DND-41 (cell line): Measurements from ENCODE around the gene PRKAR1B.
"Not testable (repeated sequence)": the region's sequence is repeated elsewhere in the genome, so short reads cannot be mapped to it uniquely, and the experiment has no call there.

Experiments
- ATAC-seq: fragments of 200-7000 bp; cut with Tn5 transposase; 3 replicates; pipeline ENCODE4 v1.9.1; 2021; ENCODE audit warnings: low read depth; ENCODE audit not compliant: insufficient read depth
- DNase-seq: peaks from one replicate; pipeline ENCODE4 v3.0.0-alpha.2; 2020
- H2AFZ ChIP-seq: 2 replicates; pipeline ENCODE4 v1.6.0; 2012; ENCODE audit warnings: low read depth, low read length
- H3K27ac ChIP-seq: 2 replicates; pipeline ENCODE4 v1.5.1; 2012; ENCODE audit warnings: low read length, inconsistent platforms
- H3K27me3 ChIP-seq: fragments of 200-600 bp; sonication (generic); 2 replicates; pipeline ENCODE4 v1.6.0; 2012; ENCODE audit warnings: low read length, mild to moderate bottlenecking, inconsistent platforms; ENCODE audit not compliant: insufficient read depth, poor library complexity
- H3K36me3 ChIP-seq: 2 replicates; pipeline ENCODE4 v1.5.1; 2012; ENCODE audit warnings: low read length, inconsistent platforms; ENCODE audit not compliant: insufficient read depth
- H3K4me1 ChIP-seq: 2 replicates; pipeline ENCODE4 v1.5.1; 2012; ENCODE audit warnings: mild to moderate bottlenecking, low read length; ENCODE audit not compliant: insufficient read depth
- H3K4me2 ChIP-seq: 2 replicates; pipeline ENCODE4 v1.6.0; 2012; ENCODE audit warnings: mild to moderate bottlenecking, moderate library complexity, low read length, inconsistent platforms; ENCODE audit not compliant: insufficient read depth
- H3K4me3 ChIP-seq, 2 experiments: fragments of 200-600 bp in 1 of 2; shearing (Covaris generic) in 1 of 2; 2 replicates each; pipeline ENCODE4 v1.5.1; 2012 to 2016; ENCODE audit warnings: inconsistent platforms in 2 of 2, low read length in 2 of 2, mild to moderate bottlenecking in 2 of 2, low read depth in 1 of 2, moderate library complexity in 1 of 2
- H3K79me2 ChIP-seq: 2 replicates; pipeline ENCODE4 v1.6.0; 2012; ENCODE audit warnings: low read length, inconsistent platforms; ENCODE audit not compliant: insufficient read depth
- H3K9ac ChIP-seq: 2 replicates; pipeline ENCODE4 v1.6.0; 2012; ENCODE audit warnings: low read depth, mild to moderate bottlenecking, inconsistent platforms, low read length, moderate library complexity
- H3K9me3 ChIP-seq: 2 replicates; pipeline ENCODE4 v1.5.1; 2012; ENCODE audit warnings: low read length, moderate library complexity, mild to moderate bottlenecking, inconsistent platforms; ENCODE audit not compliant: insufficient read depth, severe bottlenecking
- H4K20me1 ChIP-seq: 2 replicates; pipeline ENCODE4 v1.6.0; 2012; ENCODE audit warnings: low read length; ENCODE audit not compliant: insufficient read depth
- CTCF ChIP-seq: IDR thresholded peaks from 2 replicates; pipeline ENCODE4 v1.5.1; 2012; ENCODE audit warnings: borderline replicate concordance, low read length, moderate library complexity, mild to moderate bottlenecking; ENCODE audit not compliant: poor library complexity, severe bottlenecking; ENCODE audit errors: extremely low read depth
- EZH2 ChIP-seq: IDR thresholded peaks from 3 replicates; pipeline ENCODE4 v1.6.1; 2012; ENCODE audit warnings: borderline replicate concordance, low read depth, mild to moderate bottlenecking, moderate library complexity, low read length, inconsistent platforms; ENCODE audit not compliant: severe bottlenecking

The PRKAR1B gene

GRCh38 chr7:638256-639011, 88.6 kb downstream of the PRKAR1B start:
- ATAC-seq = no peak
- no peaks in the 10 kb centered on the region for H3K9me3 ChIP-seq
- peaks cover 7% of the 10 kb centered on the region for H3K4me1 ChIP-seq
- H4K20me1 ChIP-seq = no peaks in the 10 kb centered on the region
- no peaks in the 10 kb centered on the region for H3K27me3 ChIP-seq
- H3K4me3 ChIP-seq = no peak overlapping the region
- DNase-seq = no peak
- no peak overlapping the region for H3K4me2 ChIP-seq
- H3K27ac ChIP-seq = no peak overlapping the region
- H3K9ac ChIP-seq = no peak overlapping the region
- H3K79me2 ChIP-seq = no peaks in the 10 kb centered on the region
- no peak for TF ChIP-seq CTCF
- no peak for TF ChIP-seq EZH2
- H3K36me3 ChIP-seq = no peaks in the 10 kb centered on the region
- H2AFZ ChIP-seq = no peak overlapping the region

- Histone ChIP-seq H3K36me3 (no peaks in the 10 kb centered on the region), H4K20me1 (no peaks in the 10 kb centered on the region), H3K79me2 (no peaks in the 10 kb centered on the region), H3K27me3 (no peaks in the 10 kb centered on the region), H3K4me3 (no peak overlapping the region), H2AFZ (no peak overlapping the region), H3K4me2 (no peak overlapping the region), H3K9me3 (no peaks in the 10 kb centered on the region), H3K27ac (no peak overlapping the region), H3K4me1 (peaks cover 7% of the 10 kb centered on the region), H3K9ac (no peak overlapping the region)
- no peak for ATAC-seq
- no peak for TF ChIP-seq EZH2
- no peak for TF ChIP-seq CTCF
- DNase-seq = no peak
Measured at GRCh38 chr7:637826-638225, 89.3 kb downstream of the PRKAR1B start.

GRCh38 chr7:636396-636795, 90.7 kb downstream of the PRKAR1B start:
- H3K4me1 ChIP-seq = peaks cover 7% of the 10 kb centered on the region
- H3K79me2 ChIP-seq = no peaks in the 10 kb centered on the region
- no peak for TF ChIP-seq EZH2
- TF ChIP-seq CTCF = peak; percentile 64
- H3K9me3 ChIP-seq = no peaks in the 10 kb centered on the region
- DNase-seq (no peak), ATAC-seq (peak; percentile 55)
- H3K9ac ChIP-seq = no peak overlapping the region
- H3K4me3 ChIP-seq = no peak overlapping the region
- H3K36me3 ChIP-seq = no peaks in the 10 kb centered on the region
- H3K27ac ChIP-seq = peak overlapping the region; percentile 47; the same call in 1 of the 2 replicates
- no peak overlapping the region for H3K4me2 ChIP-seq
- H4K20me1 ChIP-seq = no peaks in the 10 kb centered on the region
- H2AFZ ChIP-seq = no peak overlapping the region
- H3K27me3 ChIP-seq = no peaks in the 10 kb centered on the region

- H3K36me3 ChIP-seq, H3K4me2 ChIP-seq, H3K9ac ChIP-seq, H3K79me2 ChIP-seq, H3K9me3 ChIP-seq, ATAC-seq, H3K27me3 ChIP-seq, DNase-seq, H3K4me1 ChIP-seq, H2AFZ ChIP-seq, H3K4me3 ChIP-seq, H3K27ac ChIP-seq, H4K20me1 ChIP-seq: not testable (repeated sequence)
Measured at GRCh38 chr7:635687-636382, 91.2 kb downstream of the PRKAR1B start.
